Measurements from ENCODE around the gene DCAF16.

DCAF16 gene

DNA sequence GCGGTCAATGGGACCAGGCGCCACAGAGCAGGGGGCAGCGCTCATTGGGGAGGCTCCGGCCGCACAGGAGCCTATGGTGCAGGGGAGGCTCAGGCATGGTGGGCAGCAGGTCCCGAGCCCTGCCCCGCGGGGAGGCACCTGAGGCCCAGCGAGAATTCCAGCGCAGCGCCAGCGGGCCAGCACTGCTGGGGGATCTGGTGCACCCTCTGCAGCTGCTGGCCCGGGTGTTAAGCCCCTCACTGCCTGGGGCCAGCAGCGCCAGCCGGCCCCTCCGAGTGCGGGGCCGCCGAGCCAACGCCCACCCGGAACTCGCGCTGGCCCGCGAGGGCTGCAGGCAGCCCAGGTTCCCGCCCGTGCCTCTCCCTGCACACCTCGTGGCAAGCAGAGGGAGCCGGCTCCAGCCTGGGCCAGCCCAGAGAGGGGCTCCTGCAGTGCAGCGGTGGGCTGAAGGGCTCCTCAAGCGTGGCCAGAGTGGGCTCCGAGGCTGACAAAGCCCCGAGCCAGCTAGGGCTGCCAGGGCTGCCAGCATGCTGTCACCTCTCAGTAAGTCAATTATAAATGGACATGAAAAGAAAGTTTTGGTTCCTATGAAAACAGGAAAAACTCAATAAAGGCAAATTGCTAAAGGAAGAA is 43.6 kb downstream of the DCAF16 start:
- Histone ChIP-seq H3K9ac (ENCODE audit: low read depth in 1 of 2, low read length in 2 of 2) (no peak overlapping the region), H3K27me3 (ENCODE audit: control insufficient read depth in 1 of 2, insufficient read depth in 2 of 2, low read length in 2 of 2) (no peaks in the 10 kb centered on the region), H3K4me1 (ENCODE audit: control insufficient read depth in 1 of 2, insufficient read depth in 2 of 2, low read length in 2 of 2) (no peaks in the 10 kb centered on the region), H3K27ac (ENCODE audit: low read depth, low read length) (no peak overlapping the region), H3K4me3 (ENCODE audit: low read depth in 1 of 2, low read length in 2 of 2) (no peak overlapping the region), H3K9me3 (ENCODE audit: control insufficient read depth in 1 of 2, low read length in 2 of 2) (no peaks in the 10 kb centered on the region), H3K36me3 (ENCODE audit: control insufficient read depth in 1 of 2, insufficient read depth in 2 of 2, low read length in 2 of 2) (no peaks in the 10 kb centered on the region)

- Histone ChIP-seq H3K4me3 (ENCODE audit: low read depth in 1 of 2, low read length in 2 of 2) (no peak overlapping the region), H3K36me3 (ENCODE audit: control insufficient read depth in 1 of 2, insufficient read depth in 2 of 2, low read length in 2 of 2) (no peaks in the 10 kb centered on the region), H3K27ac (ENCODE audit: low read depth, low read length) (no peak overlapping the region), H3K9me3 (ENCODE audit: control insufficient read depth in 1 of 2, low read length in 2 of 2) (no peaks in the 10 kb centered on the region), H3K4me1 (ENCODE audit: control insufficient read depth in 1 of 2, insufficient read depth in 2 of 2, low read length in 2 of 2) (no peaks in the 10 kb centered on the region), H3K27me3 (ENCODE audit: control insufficient read depth in 1 of 2, insufficient read depth in 2 of 2, low read length in 2 of 2) (no peaks in the 10 kb centered on the region), H3K9ac (ENCODE audit: low read depth in 1 of 2, low read length in 2 of 2) (no peak overlapping the region)
These were observed 44.9 kb downstream of the DCAF16 start for GRCh38 chr4:17765514-17766286.

DNA sequence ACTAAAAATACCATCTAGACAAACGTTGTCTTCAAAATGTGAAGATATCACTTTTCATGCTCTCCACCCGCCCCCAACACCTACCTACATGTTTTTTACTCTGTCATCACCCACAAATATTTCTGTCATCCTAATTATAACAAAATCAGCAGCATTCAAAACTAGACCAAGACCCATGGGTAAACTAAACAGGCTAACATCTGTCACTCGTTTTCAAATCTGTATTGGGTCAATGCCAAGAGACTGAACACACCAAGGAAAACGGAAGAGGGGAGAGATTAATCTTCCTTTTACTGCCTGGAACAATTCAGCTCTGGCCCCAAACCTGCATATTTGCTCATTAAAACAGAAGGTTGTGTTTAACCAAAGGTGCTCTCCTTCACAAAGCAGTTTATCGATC is 46.6 kb downstream of the DCAF16 start:
- Histone ChIP-seq H3K9ac (ENCODE audit: low read depth in 1 of 2, low read length in 2 of 2) (no peak overlapping the region), H3K27ac (ENCODE audit: low read depth, low read length) (no peak overlapping the region), H3K27me3 (ENCODE audit: control insufficient read depth in 1 of 2, insufficient read depth in 2 of 2, low read length in 2 of 2) (no peaks in the 10 kb centered on the region), H3K4me3 (ENCODE audit: low read depth in 1 of 2, low read length in 2 of 2) (no peak overlapping the region), H3K9me3 (ENCODE audit: control insufficient read depth in 1 of 2, low read length in 2 of 2) (no peaks in the 10 kb centered on the region), H3K36me3 (ENCODE audit: control insufficient read depth in 1 of 2, insufficient read depth in 2 of 2, low read length in 2 of 2) (no peaks in the 10 kb centered on the region), H3K4me1 (ENCODE audit: control insufficient read depth in 1 of 2, insufficient read depth in 2 of 2, low read length in 2 of 2) (no peaks in the 10 kb centered on the region)

DNA sequence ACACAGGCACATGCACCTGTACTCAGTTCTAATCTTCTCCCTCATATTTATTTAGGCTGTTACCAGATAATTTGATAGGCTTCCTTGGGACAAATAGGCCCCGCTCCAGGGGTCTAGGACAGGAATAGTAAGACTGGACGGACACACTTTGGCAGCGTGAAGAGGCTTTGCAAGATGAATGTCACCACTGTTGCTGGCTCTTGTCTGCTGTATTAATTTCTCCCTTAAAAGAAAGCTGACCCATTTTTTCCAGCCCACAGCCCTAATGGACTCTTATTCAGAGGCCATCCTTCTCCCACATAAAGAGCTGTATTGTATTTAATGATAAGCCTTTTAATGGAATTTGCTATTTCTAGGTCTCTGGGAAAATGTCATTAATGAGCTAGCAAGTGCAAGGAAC is 47.1 kb downstream of the DCAF16 start:
- no peaks in the 10 kb centered on the region for H3K27me3 ChIP-seq (ENCODE audit: control insufficient read depth in 1 of 2, insufficient read depth in 2 of 2, low read length in 2 of 2)
- no peak overlapping the region for H3K4me3 ChIP-seq (ENCODE audit: low read depth in 1 of 2, low read length in 2 of 2)
- no peaks in the 10 kb centered on the region for H3K4me1 ChIP-seq (ENCODE audit: control insufficient read depth in 1 of 2, insufficient read depth in 2 of 2, low read length in 2 of 2)
- H3K9ac ChIP-seq (ENCODE audit: low read depth in 1 of 2, low read length in 2 of 2) = no peak overlapping the region
- no peak overlapping the region for H3K27ac ChIP-seq (ENCODE audit: low read depth, low read length)
- no peaks in the 10 kb centered on the region for H3K9me3 ChIP-seq (ENCODE audit: control insufficient read depth in 1 of 2, low read length in 2 of 2)
- H3K36me3 ChIP-seq (ENCODE audit: control insufficient read depth in 1 of 2, insufficient read depth in 2 of 2, low read length in 2 of 2) = no peaks in the 10 kb centered on the region

DNA sequence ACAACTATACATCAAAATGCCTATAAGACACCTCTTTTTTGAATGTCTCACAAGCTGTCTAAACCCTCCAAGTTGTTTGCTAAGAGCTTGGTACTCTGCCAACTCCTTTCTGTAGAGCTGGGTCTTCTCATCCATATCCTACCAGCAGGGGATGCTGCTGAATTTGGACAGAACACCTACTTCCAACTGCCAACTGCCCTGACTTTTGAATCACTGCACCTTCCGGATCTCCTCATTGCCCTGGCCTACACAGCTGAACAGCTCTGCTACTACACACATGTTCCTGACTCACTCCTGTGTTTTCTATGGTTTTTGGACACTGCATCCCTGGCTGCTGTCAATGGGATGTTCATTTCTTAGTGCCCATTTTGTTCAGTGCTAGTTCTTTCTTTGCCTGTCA is 47.8 kb downstream of the DCAF16 start:
- H3K4me1 ChIP-seq (ENCODE audit: control insufficient read depth in 1 of 2, insufficient read depth in 2 of 2, low read length in 2 of 2) = no peaks in the 10 kb centered on the region
- no peak overlapping the region for H3K9ac ChIP-seq (ENCODE audit: low read depth in 1 of 2, low read length in 2 of 2)
- H3K27me3 ChIP-seq (ENCODE audit: control insufficient read depth in 1 of 2, insufficient read depth in 2 of 2, low read length in 2 of 2) = no peaks in the 10 kb centered on the region
- no peaks in the 10 kb centered on the region for H3K36me3 ChIP-seq (ENCODE audit: control insufficient read depth in 1 of 2, insufficient read depth in 2 of 2, low read length in 2 of 2)
- H3K9me3 ChIP-seq (ENCODE audit: control insufficient read depth in 1 of 2, low read length in 2 of 2) = no peaks in the 10 kb centered on the region
- no peak overlapping the region for H3K27ac ChIP-seq (ENCODE audit: low read depth, low read length)
- H3K4me3 ChIP-seq (ENCODE audit: low read depth in 1 of 2, low read length in 2 of 2) = no peak overlapping the region

- Histone ChIP-seq H3K9me3 (ENCODE audit: control insufficient read depth in 1 of 2, low read length in 2 of 2) (no peaks in the 10 kb centered on the region), H3K4me1 (ENCODE audit: control insufficient read depth in 1 of 2, insufficient read depth in 2 of 2, low read length in 2 of 2) (no peaks in the 10 kb centered on the region), H3K27ac (ENCODE audit: low read depth, low read length) (no peak overlapping the region), H3K4me3 (ENCODE audit: low read depth in 1 of 2, low read length in 2 of 2) (no peak overlapping the region), H3K36me3 (ENCODE audit: control insufficient read depth in 1 of 2, insufficient read depth in 2 of 2, low read length in 2 of 2) (no peaks in the 10 kb centered on the region), H3K27me3 (ENCODE audit: control insufficient read depth in 1 of 2, insufficient read depth in 2 of 2, low read length in 2 of 2) (no peaks in the 10 kb centered on the region), H3K9ac (ENCODE audit: low read depth in 1 of 2, low read length in 2 of 2) (no peak overlapping the region)
These were observed 49.5 kb downstream of the DCAF16 start for GRCh38 chr4:17761062-17761461.

DNA sequence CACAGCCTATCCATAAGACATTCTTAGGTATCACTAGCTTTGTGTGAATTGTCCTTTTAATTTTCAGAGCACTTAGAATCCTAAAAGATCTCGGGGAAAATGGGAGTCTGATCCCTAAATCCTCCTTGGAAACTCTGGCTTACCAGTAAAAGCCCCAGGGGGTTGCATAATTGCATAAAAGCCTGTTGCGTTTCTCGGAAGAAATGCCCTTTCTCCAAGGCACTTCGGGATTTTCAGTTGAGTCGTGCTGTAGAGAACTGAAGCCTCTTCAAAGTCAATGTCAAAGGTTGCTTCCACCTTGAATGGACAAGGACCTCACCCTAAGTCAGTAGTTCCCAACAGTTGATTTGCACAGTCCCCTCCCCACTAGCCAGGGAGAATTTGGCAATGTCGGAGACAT is 49.9 kb downstream of the DCAF16 start:
- Histone ChIP-seq H3K27ac (ENCODE audit: low read depth, low read length) (no peak overlapping the region), H3K27me3 (ENCODE audit: control insufficient read depth in 1 of 2, insufficient read depth in 2 of 2, low read length in 2 of 2) (no peaks in the 10 kb centered on the region), H3K4me1 (ENCODE audit: control insufficient read depth in 1 of 2, insufficient read depth in 2 of 2, low read length in 2 of 2) (no peaks in the 10 kb centered on the region), H3K36me3 (ENCODE audit: control insufficient read depth in 1 of 2, insufficient read depth in 2 of 2, low read length in 2 of 2) (no peaks in the 10 kb centered on the region), H3K9ac (ENCODE audit: low read depth in 1 of 2, low read length in 2 of 2) (no peak overlapping the region), H3K9me3 (ENCODE audit: control insufficient read depth in 1 of 2, low read length in 2 of 2) (no peaks in the 10 kb centered on the region), H3K4me3 (ENCODE audit: low read depth in 1 of 2, low read length in 2 of 2) (no peak overlapping the region)

DNA sequence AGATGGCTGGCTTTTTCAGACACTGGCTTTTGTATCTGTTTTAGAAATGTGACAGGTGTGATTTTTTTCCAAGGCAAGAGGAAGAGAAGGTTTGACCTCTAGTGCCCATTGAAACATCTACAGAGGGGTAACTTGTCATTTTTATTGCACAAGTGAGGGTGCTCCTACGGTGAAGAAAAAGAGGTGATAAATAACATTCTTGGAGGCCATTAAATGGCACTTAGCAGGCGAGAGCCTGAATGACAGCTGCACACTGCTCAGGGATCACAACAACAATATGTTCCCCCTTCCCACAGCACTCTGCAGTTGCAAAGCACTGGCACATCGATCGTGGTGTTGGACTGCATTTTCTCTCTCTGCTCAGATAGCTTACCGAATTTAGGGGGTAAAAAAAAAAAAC is 52.1 kb downstream of the DCAF16 start:
- H3K9me3 ChIP-seq (ENCODE audit: control insufficient read depth in 1 of 2, low read length in 2 of 2) = no peaks in the 10 kb centered on the region
- no peaks in the 10 kb centered on the region for H3K4me1 ChIP-seq (ENCODE audit: control insufficient read depth in 1 of 2, insufficient read depth in 2 of 2, low read length in 2 of 2)
- H3K27me3 ChIP-seq (ENCODE audit: control insufficient read depth in 1 of 2, insufficient read depth in 2 of 2, low read length in 2 of 2) = no peaks in the 10 kb centered on the region
- no peaks in the 10 kb centered on the region for H3K36me3 ChIP-seq (ENCODE audit: control insufficient read depth in 1 of 2, insufficient read depth in 2 of 2, low read length in 2 of 2)
- no peak overlapping the region for H3K4me3 ChIP-seq (ENCODE audit: low read depth in 1 of 2, low read length in 2 of 2)
- no peak overlapping the region for H3K27ac ChIP-seq (ENCODE audit: low read depth, low read length)
- H3K9ac ChIP-seq (ENCODE audit: low read depth in 1 of 2, low read length in 2 of 2) = no peak overlapping the region

- Histone ChIP-seq H3K27me3 (ENCODE audit: control insufficient read depth in 1 of 2, insufficient read depth in 2 of 2, low read length in 2 of 2) (no peaks in the 10 kb centered on the region), H3K4me3 (ENCODE audit: low read depth in 1 of 2, low read length in 2 of 2) (no peak overlapping the region), H3K27ac (ENCODE audit: low read depth, low read length) (no peak overlapping the region), H3K4me1 (ENCODE audit: control insufficient read depth in 1 of 2, insufficient read depth in 2 of 2, low read length in 2 of 2) (no peaks in the 10 kb centered on the region), H3K36me3 (ENCODE audit: control insufficient read depth in 1 of 2, insufficient read depth in 2 of 2, low read length in 2 of 2) (no peaks in the 10 kb centered on the region), H3K9me3 (ENCODE audit: control insufficient read depth in 1 of 2, low read length in 2 of 2) (no peaks in the 10 kb centered on the region), H3K9ac (ENCODE audit: low read depth in 1 of 2, low read length in 2 of 2) (no peak overlapping the region)
These were observed 52.9 kb downstream of the DCAF16 start for GRCh38 chr4:17757621-17758020.

DNA sequence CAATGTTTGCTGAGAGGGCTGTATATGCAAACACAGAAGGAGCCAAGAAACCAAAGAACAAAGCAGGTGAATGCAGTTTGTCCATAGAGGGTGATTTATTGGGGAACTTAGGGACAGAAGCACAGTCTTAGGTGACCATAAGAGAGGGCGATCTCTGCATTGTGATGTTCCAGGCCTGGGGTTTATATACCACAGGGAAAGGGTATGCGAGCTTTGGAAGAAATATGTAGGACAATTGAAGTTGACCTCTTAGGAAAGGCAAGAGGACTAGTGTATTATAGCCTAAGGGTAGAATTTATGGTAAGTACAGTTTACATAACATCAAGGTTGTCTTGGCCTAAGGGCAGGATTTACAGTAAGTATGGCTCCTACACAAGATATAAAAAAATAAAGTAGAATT is 56.9 kb downstream of the DCAF16 start:
- H3K27ac ChIP-seq (ENCODE audit: low read depth, low read length) = no peak overlapping the region
- no peaks in the 10 kb centered on the region for H3K9me3 ChIP-seq (ENCODE audit: control insufficient read depth in 1 of 2, low read length in 2 of 2)
- no peaks in the 10 kb centered on the region for H3K27me3 ChIP-seq (ENCODE audit: control insufficient read depth in 1 of 2, insufficient read depth in 2 of 2, low read length in 2 of 2)
- no peak overlapping the region for H3K9ac ChIP-seq (ENCODE audit: low read depth in 1 of 2, low read length in 2 of 2)
- H3K36me3 ChIP-seq (ENCODE audit: control insufficient read depth in 1 of 2, insufficient read depth in 2 of 2, low read length in 2 of 2) = no peaks in the 10 kb centered on the region
- H3K4me3 ChIP-seq (ENCODE audit: low read depth in 1 of 2, low read length in 2 of 2) = no peak overlapping the region
- no peaks in the 10 kb centered on the region for H3K4me1 ChIP-seq (ENCODE audit: control insufficient read depth in 1 of 2, insufficient read depth in 2 of 2, low read length in 2 of 2)
